NB4 (cell line): ENCODE results near the gene MED15.

ENCODE experiments used
- POLR2A ChIP-seq: IDR thresholded peaks from 2 replicates; pipeline ENCODE4 v1.6.1; 2011; ENCODE audit warnings: mild to moderate bottlenecking; ENCODE audit not compliant: insufficient read length; ENCODE audit errors: extremely low read depth
- TF ChIP-seq, protein P1 (sequence below): IDR thresholded peaks from one replicate; pipeline ENCODE4 v1.5.1; 2012; ENCODE audit warnings: low read depth, low read length
- TF ChIP-seq, protein P2 (sequence below): IDR thresholded peaks from 2 replicates; pipeline ENCODE4 v1.6.1; 2011; ENCODE audit warnings: low read depth, low read length

DNA sequence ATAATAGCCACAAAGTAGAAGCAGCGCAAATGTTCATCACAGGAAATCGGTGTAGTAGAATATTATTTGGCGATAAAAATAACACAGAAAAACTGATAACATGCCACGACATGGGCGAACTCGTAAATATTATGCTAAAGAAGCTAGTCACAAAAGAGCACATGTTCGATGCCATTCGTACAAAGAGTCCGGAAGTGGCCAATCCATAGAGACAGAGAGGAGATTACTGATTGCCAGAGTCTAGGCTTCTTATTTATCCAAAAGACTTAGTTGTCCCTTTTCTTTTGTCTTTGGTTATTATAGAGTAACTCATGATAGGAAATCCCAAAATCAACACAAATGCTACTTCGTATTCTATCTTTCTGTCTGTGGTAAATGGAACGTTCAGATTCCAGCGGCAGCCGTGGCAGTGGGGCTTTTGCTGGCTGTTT lies 56.5 kb downstream of the MED15 start:
- no peak for TF ChIP-seq POLR2A
- TF ChIP-seq, protein P1, sequence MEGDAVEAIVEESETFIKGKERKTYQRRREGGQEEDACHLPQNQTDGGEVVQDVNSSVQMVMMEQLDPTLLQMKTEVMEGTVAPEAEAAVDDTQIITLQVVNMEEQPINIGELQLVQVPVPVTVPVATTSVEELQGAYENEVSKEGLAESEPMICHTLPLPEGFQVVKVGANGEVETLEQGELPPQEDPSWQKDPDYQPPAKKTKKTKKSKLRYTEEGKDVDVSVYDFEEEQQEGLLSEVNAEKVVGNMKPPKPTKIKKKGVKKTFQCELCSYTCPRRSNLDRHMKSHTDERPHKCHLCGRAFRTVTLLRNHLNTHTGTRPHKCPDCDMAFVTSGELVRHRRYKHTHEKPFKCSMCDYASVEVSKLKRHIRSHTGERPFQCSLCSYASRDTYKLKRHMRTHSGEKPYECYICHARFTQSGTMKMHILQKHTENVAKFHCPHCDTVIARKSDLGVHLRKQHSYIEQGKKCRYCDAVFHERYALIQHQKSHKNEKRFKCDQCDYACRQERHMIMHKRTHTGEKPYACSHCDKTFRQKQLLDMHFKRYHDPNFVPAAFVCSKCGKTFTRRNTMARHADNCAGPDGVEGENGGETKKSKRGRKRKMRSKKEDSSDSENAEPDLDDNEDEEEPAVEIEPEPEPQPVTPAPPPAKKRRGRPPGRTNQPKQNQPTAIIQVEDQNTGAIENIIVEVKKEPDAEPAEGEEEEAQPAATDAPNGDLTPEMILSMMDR, result no peak
- TF ChIP-seq, protein P2, sequence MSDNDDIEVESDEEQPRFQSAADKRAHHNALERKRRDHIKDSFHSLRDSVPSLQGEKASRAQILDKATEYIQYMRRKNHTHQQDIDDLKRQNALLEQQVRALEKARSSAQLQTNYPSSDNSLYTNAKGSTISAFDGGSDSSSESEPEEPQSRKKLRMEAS, result no peak
